SIG-M5 treated with dmso at 0.1 percent for 504 hours (cell line): Measurements from ENCODE around the gene C14orf93.

Experiments used
- DNase-seq: peaks from one replicate; lab custom pipeline; 2025; ENCODE audit not compliant: unreplicated experiment; lab: John Stamatoyannopoulos, UW

C14orf93 gene

DNA sequence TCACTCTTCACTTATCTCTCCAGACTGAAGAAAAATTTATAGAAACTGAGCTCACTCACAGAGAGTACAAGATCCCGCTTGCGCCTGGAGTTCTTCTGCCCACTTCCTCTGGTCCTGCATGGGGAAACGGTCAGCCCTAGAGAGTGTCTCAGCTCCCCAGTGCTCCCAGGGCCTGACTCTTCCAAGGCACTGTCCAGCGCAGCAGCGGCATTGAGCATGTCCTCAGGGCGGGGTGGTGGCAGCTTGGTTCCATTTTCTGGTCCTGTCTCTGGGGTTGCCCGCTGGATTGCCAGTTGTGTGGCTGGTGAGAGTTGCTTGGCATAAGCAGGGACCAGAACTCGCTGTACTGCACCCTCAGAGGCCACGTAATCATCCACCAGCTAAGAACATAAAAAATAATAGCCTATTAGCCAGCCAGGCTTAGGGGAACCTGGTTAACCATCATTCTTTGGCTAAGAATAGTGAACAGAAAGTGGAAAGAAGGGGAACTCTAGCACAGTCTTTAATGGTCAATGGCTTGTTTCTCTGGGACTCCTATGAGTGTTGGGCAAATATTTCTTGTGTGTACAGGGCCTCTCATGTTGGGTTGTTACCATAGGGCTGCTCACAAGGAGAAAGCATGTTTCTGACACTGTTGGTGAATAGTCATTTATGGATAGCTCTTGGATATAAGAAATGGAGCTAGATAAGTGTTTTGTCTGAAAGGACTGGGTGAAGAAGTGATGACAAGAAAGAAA, 13.9 kb downstream of the C14orf93 start:
- DNase-seq: no peak

- peak; percentile 40 for DNase-seq
Measured at GRCh38 chr14:22994762-22995275, 15.1 kb downstream of the C14orf93 start.

GRCh38 chr14:22993517-22993916, 16.4 kb downstream of the C14orf93 start:
- DNase-seq: no peak

DNA sequence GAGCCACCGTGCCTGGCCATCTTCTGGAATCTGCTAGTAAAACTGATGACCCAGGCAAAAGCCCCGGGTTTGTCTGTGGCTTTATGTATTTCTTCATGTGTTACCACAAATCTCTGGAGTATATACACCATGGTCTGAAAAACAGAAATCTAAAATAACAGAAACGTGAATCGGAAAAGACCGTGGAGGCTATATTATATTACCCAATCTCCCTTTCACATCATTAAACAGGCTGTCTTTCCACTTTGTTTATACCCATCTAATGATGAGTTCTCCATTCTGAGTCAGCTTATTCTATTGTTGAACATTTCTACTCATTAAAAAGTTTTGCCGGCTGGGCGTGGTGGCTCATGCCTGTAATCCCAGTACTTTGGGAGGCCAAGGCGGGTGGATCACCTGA, 18.1 kb downstream of the C14orf93 start:
- no peak for DNase-seq

GRCh38 chr14:22987291-22987690, 22.7 kb downstream of the C14orf93 start:
- DNase-seq: no peak

DNA sequence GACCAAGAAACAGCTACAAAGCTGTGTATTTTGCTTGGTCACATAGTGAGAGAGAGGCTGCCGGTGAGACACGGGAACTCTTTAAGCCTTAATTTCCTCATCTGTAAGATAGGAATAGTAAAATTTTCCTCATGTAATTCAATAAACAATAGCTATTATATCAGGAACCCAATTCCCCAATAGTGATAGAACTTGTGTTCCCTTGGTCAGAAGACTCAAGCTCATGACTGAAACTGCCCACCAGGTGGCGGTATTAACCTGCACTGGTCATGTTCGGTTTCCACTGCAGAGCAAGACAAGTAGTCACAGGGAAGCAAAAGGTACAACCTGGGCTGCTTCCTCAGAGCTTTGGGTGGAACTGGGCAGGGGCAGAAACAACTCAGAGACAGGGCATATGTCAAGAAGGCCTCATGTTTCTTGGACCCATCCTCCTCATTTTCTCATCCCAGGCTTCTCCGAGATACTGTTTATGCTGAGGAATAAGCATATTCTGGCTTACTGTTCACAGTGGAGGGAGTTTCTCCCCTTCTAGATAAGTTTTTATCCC, 23.4 kb downstream of the C14orf93 start:
- peak; percentile 58 for DNase-seq

- no peak for DNase-seq
Measured at GRCh38 chr14:22985894-22986507, 23.9 kb downstream of the C14orf93 start.

DNA sequence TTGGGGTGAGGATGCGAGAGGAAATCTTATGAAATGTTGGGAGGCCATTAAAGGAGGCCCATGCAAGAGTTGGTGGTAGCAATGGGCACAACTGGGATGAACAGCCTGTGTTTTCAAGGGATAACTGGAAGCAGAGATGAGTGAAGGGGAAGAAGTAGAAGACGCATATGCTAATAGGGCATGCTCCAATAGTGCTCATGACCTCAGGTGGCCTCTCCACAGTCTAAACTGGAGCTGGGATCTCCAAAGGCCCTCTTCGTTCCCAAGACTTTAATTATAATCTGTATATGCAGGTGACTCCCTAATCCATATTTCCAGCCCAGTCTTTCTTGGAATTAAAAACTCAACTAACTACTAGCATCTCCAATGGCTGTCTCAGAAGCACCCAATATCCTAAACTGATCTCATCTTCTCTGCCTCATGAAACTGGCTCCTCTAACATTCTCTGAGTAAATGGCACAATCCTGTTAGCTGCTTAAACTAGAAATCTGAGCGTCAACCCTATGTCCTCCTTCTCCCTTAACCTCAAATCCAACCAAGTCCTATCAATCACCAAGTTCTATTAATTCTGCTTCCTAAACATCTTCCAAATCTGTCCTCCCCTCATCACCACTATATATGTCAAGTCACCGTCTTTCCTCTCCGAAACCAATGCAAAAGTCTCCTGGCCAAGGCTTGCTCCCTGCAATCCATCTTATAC, 24.8 kb downstream of the C14orf93 start:
- no peak for DNase-seq

DNA sequence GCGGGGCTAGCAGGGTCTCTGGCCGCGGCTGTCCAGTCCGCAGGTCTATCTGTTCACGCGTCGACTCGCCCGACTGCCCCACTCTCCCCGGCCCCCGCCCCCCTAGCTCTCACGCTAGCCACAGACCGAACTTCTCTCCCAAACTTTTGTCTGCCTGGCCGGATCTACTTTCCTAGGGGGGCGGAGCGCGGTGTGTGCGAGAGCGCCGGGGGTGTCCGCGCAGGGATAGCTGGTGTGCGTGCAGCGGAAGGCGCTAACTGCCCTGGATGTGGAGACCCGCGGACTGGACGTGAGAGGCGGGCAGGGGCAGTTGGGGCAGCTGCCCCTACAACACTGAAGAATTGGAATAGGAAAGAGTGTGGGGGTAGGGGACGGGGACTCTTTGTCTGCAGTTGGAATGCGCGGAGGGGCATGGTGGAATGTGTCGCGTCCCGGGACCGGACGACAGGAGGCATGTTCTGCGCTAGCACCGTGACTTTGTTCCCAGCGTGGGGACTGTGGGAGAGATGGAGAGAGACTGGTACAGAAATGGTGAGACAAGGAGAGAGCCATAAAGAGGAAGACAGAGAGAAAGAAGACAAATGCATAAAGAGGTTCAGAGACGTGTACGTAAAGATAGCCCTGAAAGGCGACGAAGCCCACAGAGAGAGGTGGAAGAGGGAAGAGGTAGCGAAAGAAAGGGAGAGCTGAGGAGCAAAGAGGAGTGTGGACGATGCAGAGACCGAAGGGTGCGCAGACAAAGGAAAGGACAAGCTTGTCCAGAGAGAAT, 27.3 kb downstream of the C14orf93 start, which contains the start of gene AJUBA:
AJUBA (minus strand) TSS at position 75 of the 769 bp plus-strand sequence. CDS start 285 bp downstream, outside the sequence.
- DNase-seq: peak; percentile 85

DNA sequence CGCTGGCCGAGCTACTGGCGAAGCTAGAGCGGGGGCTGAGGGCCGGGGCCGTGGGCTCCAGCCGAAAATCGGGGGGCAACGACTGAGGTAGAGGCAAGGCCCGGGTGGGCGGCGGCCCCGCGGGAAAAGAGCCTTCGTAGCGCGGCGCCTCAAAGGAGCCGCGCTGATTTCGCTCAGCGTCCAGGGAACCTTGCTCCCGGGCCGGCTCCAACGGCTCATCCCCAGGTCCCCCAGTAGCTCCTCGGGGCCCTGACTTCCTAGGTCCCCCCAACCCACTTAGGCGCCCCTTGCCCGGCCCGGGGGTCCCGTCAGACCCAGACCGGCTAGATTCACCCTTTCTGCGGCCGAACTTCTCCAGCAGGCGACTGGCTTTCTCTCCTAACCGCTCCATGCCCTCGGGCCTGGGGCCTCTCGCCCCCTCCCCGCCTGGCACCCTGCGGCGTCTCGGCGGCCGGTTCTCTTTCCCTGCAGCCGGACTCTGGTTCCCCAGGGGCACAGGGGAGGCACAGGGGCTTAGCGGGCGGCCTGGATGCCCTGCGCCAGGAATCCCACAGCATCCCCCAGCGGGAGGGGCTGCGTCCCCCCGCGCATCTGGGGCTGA, 28.0 kb downstream of the C14orf93 start:
- DNase-seq: no peak

DNA sequence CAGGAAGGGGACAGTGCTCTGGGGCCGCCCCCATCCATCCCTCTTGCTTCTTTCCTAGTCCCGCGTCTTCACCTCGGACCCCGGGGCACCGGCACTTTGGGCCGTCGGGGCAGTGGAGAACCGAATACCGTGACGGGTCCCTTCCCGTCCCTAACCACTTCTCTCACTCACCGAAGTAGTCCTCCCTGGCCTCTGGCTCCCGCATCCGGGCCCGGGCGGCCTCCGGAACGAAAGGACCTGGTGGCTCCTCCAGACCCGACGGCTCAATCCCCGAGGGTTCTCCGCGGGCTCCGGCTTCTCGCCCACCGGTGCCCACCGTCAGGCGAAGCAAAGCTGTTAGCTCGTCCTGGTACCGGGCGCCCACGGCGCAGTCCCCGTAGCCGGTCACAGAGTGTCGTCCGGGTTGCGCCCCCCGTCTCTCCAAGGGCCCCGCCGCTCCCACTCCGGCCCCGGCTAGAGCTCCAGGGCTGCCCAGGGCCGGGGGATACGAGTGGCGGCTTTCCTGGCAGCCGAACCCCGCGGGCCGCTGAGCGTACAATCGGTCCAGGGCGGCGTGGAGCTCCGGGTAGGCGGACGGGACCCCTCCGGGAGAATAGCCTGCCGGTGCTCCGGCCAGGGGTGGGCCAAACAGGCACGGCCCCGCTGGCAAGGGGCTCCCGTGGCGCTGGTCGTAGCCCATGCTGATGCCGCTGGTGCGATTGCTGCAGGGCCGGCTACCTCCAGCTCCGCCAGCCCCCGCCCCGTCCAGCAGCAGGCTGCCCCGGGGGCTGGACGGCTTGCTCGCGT, 28.7 kb downstream of the C14orf93 start:
- no peak for DNase-seq

GRCh38 chr14:22980672-22981089, 29.3 kb downstream of the C14orf93 start:
- DNase-seq: no peak

DNA sequence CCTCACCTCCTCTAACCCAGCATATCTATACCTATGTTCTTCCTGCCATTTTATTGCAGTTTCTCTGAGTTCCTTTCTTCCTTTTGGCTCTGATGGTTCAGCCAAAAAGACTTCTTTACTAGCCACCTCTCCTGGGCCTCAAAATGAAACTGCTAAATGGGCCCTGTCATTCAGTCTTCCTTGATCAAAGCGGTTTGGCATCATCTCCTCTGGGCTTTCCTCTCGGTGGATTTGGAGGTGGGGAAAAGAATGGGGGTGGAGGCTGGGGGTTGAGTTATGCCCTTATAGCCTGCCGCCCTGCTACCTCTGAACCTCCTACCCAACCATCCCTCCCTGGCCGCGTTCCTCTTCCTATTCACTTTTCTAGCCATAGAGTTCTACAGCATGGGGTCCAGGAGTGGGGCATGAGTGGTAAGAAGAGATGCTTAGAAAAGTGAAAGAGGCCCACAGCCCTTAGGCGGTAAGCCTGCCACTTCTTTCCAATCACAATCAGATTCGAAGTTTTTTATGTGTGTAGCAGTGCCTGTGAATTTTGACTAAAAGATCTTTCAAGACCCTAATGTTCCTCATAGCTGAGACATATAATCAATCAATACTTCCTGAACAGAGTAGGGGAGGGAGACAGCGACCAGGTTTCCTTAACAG, 30.1 kb downstream of the C14orf93 start:
- DNase-seq: no peak

DNA sequence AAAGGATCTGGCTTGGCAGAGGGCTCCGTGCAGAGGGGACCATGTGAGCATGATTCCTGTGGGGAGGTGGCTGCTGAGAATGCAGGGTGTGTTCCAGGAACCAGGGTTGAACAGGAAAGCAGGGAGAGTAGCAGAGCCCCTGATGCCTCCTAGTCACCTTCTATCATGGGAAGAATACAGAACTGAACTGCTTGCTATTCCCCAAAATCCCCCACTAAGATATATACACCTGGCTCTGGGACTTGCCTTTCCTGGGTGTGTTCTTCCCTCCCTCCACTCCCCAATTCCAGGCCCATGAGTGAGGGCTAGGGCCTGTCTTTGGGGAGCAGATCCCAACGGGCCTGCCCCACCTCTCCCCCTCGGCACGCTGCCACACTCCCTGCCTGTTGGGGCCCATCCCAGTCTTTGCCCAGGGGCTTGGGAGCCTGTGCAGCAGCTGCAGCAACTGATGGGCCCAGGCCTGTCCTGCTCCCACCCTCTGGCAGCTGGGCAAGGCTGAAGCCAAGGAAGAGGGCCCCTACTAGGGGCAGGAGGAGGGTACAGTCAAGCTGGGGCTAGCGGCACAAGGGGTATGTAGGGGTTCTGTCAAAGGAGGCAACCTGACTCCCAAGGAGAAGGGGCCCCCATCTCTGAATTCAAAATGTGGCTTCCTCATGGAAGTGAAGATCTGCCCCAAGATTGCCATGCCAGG, 30.8 kb downstream of the C14orf93 start:
- DNase-seq: no peak

DNA sequence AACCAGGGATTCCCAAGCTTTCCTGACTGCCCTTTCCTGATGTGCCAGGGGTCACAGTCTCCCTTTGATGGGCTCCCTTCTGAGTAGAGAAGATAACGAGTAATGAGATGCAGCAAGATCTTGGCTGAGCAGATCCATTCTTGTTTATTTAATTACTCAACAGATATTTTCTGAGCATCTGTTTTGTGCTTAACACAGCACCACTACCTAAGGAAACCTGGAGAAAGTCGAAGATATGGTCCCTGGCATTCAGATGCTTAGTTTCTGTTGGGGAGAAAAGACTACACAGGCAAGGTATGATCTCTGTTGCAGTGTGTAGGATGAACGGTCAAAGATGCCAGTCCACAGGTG, 31.5 kb downstream of the C14orf93 start:
- DNase-seq: no peak

DNA sequence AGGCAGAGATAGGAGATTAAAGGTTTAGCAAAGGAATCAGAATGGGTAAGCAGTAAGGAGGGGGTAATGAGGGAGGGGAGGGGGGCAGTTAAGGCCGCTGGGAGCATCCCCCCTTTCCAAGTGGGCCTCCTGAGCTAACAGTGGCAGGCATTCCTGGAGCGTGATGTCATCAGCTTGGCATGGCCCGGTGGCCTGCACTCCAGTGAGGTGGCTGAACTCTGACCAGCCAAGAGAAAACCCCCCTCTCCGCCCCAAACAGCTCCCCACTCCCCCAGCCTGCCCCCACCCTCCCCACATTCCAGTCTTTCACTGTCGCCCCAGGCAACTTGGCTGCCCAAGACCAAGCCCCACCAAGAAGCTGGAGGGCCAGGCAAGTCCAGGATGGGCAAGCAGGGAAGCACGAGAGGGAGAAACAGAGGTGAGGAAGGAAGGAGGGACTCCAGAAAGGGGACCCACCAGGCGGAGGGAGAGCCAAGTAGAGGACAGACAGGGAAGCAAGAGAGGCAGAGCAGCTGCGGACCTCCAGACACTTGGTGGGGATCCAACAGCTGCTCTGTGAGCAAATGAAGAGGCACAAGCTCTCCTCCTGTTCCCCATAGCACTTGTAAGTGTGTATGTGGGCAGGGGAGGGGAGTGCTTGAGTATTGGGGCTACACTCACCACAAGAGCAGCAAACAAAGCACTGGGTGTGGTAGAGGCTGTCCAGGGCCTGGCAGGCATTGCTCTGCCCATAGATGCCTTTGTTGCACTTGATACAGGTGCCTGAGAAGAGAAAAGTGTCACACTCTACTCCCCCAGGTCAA, 32.1 kb downstream of the C14orf93 start:
- DNase-seq: no peak

GRCh38 chr14:22977434-22977683, 32.6 kb downstream of the C14orf93 start:
- no peak for DNase-seq
